Measurements from ENCODE around the gene DBH. TPM values are rescaled to one million over a fixed set of nuclear protein-coding genes. Genes with fewer than 3 reads are reported as not detected.

The DBH gene
- total RNA-seq, 4 donors from 2014 or later = not detected

GRCh38 chr9:133638076-133638475, 1.9 kb downstream of the DBH start:
- H3K4me1 ChIP-seq = no peaks in the 10 kb centered on the region
- no peaks in the 10 kb centered on the region for H3K27me3 ChIP-seq
- TF ChIP-seq POLR2A (IDR thresholded peaks at IDR 0.05) (no peak), CTCF (IDR thresholded peaks at IDR 0.05) (no peak)
- no peak overlapping the region for H3K27ac ChIP-seq
- H3K9me3 ChIP-seq = no peaks in the 10 kb centered on the region
- H3K36me3 ChIP-seq = no peaks in the 10 kb centered on the region
- no peak for DNase-seq
- H3K4me3 ChIP-seq = no peak overlapping the region

- Histone ChIP-seq H3K27ac (no peak overlapping the region), H3K9me3 (no peaks in the 10 kb centered on the region), H3K36me3 (no peaks in the 10 kb centered on the region), H3K4me1 (no peaks in the 10 kb centered on the region), H3K4me3 (no peak overlapping the region), H3K27me3 (no peaks in the 10 kb centered on the region)
- DNase-seq = no peak
- TF ChIP-seq POLR2A (IDR thresholded peaks at IDR 0.05) = no peak
- TF ChIP-seq CTCF (IDR thresholded peaks at IDR 0.05) = no peak
Observed at GRCh38 chr9:133638711-133639110, 2.5 kb downstream of the DBH start.

- TF ChIP-seq CTCF (IDR thresholded peaks at IDR 0.05) (no peak), POLR2A (IDR thresholded peaks at IDR 0.05) (no peak)
- Histone ChIP-seq H3K27me3 (no peaks in the 10 kb centered on the region), H3K9me3 (no peaks in the 10 kb centered on the region), H3K4me3 (no peak overlapping the region), H3K4me1 (no peaks in the 10 kb centered on the region), H3K36me3 (no peaks in the 10 kb centered on the region), H3K27ac (no peak overlapping the region)
- no peak for DNase-seq
Observed at GRCh38 chr9:133639613-133640012, 3.5 kb downstream of the DBH start.

DNA sequence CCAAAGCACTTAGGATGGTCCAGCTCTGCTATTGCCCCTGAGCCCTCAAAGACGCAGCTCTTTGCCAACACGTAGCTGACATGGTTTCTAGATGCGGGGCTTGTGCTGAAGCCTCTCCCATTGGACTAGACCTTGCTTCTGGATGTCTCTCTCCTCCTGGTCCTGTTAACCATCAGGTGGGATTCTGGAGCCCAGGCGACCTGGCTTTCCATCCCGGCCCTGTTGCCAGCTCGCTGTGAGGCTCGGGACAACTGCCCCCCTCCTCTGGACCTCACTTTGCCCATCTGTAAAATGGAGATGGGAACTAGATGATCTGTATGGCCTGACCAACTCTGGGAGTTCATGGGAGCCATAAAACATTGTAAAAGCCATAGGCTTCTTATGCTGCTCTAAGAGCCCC, 4.0 kb downstream of the DBH start:
- Histone ChIP-seq H3K27ac (no peak overlapping the region), H3K4me1 (no peaks in the 10 kb centered on the region), H3K36me3 (no peaks in the 10 kb centered on the region), H3K27me3 (no peaks in the 10 kb centered on the region), H3K9me3 (no peaks in the 10 kb centered on the region), H3K4me3 (no peak overlapping the region)
- TF ChIP-seq CTCF (IDR thresholded peaks at IDR 0.05) = no peak
- no peak for TF ChIP-seq POLR2A (IDR thresholded peaks at IDR 0.05)
- DNase-seq = no peak

- Histone ChIP-seq H3K36me3 (no peaks in the 10 kb centered on the region), H3K27ac (no peak overlapping the region), H3K4me1 (no peaks in the 10 kb centered on the region), H3K4me3 (no peak overlapping the region), H3K27me3 (no peaks in the 10 kb centered on the region), H3K9me3 (no peaks in the 10 kb centered on the region)
- no peak for DNase-seq
- no peak for TF ChIP-seq POLR2A (IDR thresholded peaks at IDR 0.05)
- TF ChIP-seq CTCF (IDR thresholded peaks at IDR 0.05) = no peak
Observed at GRCh38 chr9:133640580-133641395, 4.6 kb downstream of the DBH start.

- no peaks in the 10 kb centered on the region for H3K4me1 ChIP-seq
- TF ChIP-seq POLR2A (IDR thresholded peaks at IDR 0.05) = no peak
- no peak for TF ChIP-seq CTCF (IDR thresholded peaks at IDR 0.05)
- no peak overlapping the region for H3K27ac ChIP-seq
- H3K9me3 ChIP-seq = no peaks in the 10 kb centered on the region
- H3K4me3 ChIP-seq = no peak overlapping the region
- no peaks in the 10 kb centered on the region for H3K36me3 ChIP-seq
- no peak for DNase-seq
- H3K27me3 ChIP-seq = no peaks in the 10 kb centered on the region
Observed at GRCh38 chr9:133641396-133641655, 5.2 kb downstream of the DBH start.
